ENCODE results near the gene DLL3. TPM values are rescaled to one million over a fixed set of nuclear protein-coding genes. Genes with fewer than 3 reads are reported as not detected.

The DLL3 gene, protein sequence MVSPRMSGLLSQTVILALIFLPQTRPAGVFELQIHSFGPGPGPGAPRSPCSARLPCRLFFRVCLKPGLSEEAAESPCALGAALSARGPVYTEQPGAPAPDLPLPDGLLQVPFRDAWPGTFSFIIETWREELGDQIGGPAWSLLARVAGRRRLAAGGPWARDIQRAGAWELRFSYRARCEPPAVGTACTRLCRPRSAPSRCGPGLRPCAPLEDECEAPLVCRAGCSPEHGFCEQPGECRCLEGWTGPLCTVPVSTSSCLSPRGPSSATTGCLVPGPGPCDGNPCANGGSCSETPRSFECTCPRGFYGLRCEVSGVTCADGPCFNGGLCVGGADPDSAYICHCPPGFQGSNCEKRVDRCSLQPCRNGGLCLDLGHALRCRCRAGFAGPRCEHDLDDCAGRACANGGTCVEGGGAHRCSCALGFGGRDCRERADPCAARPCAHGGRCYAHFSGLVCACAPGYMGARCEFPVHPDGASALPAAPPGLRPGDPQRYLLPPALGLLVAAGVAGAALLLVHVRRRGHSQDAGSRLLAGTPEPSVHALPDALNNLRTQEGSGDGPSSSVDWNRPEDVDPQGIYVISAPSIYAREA
- total RNA-seq (2014; rRNA removed; shearing (Covaris generic)) = 5.8 and 7.8 TPM in 2 replicates

DNA sequence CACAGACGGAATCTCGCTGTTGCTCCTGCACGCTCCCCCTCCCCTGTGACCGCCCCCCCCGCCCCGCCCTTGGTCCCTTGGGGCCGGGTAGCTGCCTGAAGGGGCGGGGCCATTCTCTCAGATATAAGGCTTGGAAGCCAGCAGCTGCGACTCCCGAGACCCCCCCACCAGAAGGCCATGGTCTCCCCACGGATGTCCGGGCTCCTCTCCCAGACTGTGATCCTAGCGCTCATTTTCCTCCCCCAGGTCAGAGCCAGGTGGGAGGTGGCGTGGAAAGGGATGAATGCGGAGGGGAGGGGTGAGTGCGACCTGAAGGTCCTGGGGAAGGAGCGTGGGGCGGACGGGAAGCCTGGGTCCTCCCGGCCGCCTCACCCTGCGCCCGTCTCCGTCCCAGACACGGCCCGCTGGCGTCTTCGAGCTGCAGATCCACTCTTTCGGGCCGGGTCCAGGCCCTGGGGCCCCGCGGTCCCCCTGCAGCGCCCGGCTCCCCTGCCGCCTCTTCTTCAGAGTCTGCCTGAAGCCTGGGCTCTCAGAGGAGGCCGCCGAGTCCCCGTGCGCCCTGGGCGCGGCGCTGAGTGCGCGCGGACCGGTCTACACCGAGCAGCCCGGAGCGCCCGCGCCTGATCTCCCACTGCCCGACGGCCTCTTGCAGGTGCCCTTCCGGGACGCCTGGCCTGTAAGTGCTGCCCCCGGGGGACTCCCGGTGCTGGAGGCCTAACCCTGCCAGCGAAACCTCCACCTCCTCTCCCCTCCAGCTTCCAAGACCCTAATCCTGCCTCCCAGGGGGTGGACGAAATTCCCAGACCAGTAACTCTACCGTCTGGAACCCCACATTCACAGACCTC, at the start of gene DLL3:
Gene DLL3, plus strand, starts transcription at position 150 of the 845 bp plus-strand sequence. Its CDS starts 28 bp downstream, at position 178.

DNA sequence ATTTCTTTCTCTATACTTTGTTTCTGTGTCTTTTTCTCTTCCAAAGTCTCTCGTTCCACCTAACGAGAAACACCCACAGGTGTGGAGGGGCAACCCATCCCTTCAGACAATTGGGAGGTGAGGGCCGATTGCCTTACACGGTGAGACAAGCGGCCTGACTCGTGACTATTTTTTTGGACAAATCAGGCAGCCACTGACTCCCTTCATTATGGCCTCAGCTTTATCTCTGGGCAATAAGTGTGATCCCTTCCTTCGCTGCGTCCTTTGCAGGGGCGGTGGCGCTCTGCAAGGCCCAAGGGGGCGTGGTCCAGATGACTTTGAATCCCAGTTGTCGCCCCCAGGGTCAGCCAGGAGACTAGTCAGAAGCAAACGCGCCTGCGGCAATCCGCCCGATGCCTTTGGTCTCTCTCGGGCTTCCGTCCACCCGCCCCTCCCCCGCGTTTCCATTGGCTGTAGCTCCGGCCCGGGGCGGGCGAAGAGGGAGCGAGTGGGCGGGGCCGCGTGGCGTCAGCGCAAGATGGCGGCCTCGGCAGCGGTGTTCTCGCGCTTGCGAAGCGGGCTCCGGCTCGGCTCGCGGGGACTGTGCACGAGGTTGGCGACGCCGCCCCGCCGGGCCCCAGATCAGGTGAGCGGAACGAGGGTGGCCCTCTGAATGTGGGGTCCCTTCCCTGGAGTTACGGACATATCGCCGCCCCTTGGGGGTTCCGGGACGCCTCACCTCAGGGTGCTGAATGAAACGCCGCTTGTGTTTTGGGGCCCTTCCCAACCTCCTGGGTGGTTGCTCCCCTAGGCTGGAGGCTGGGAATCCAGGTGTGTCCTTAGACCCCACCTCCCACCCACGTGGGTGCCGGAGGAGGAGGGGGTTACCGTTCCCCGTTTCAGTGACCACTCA, 18.2 kb upstream of the DLL3 start, which contains the start of gene TIMM50:
Gene TIMM50, plus strand, starts transcription at position 502 of the 892 bp plus-strand sequence. Its CDS starts 16 bp downstream, at position 518.

DNA sequence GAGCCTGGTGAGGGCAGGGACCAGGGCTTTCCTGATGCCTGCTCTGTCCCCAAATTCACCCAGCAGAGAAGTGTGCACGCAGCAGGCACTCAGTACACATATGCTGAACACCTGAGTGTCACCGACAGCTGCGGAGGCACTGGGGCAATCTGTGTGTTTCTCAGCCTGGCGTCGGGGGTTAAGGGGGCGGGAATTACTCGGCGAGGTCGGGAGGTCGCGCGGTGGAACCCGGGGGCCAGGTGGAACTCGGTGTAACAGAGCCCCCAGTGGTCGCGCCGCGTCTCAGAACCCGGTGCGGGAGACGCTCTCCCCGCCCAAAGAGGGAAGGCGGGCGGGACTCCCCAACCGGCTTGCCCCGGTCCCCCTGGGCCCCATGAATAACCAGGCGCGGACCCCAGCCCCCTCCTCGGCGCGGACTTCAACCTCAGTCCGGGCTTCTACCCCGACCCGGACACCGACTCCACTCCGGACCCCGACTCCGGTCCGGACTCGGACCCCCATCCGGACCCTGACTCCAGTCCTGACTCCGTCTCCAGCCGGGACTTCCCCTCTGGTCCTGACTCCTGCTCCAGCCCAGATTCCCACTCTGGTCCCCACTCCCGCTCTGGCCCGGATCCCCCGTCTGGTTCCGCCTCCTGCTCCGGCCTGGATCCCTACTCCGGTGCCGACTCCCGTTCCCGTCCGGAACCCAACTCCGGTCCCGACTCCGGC, 16.2 kb downstream of the DLL3 start, which contains the start of gene SELENOV:
Gene SELENOV, plus strand, starts transcription at position 300 of the 711 bp plus-strand sequence. Its CDS starts 74 bp downstream, at position 374.

DNA sequence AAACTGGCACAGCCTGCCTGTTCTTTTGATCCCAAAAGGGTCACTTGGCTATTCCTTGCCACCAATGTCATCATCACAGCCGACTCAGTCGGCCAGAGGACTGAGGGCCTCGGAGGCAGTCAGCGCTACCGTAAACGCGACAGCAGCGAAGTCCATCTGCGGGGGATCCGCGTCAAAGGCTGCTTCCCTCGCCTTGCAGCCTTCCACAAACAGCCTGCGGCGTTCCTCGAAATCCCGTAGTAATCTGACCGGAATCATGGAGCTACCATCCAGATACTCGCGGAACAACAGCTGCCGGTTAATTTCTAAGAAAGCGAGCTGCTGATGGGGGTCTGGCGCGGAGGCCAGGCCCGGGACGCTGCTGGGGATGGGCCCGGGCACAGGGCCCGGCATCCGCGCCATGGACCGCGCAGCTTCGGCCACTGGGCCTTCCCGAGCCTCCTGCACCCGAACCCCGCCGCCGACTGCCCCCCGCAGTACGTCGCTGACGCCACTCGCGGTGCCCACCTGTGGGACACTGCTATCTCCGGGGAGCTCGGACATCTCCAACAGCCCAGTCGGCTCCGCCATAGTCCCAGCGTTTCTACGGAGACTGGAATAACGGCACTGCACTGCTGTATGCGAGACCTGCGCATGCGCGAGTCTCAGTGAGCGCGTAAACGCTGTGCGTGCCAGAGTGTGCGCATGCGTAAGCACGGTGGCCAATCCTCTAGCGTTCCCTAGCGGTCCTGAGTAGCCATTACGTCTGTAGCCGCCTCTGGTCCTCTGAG, 33.7 kb downstream of the DLL3 start, which contains the start of gene EID2B:
Gene EID2B, minus strand, starts transcription at position 620 of the 770 bp plus-strand sequence. Its CDS starts 50 bp downstream, at position 570.

DNA sequence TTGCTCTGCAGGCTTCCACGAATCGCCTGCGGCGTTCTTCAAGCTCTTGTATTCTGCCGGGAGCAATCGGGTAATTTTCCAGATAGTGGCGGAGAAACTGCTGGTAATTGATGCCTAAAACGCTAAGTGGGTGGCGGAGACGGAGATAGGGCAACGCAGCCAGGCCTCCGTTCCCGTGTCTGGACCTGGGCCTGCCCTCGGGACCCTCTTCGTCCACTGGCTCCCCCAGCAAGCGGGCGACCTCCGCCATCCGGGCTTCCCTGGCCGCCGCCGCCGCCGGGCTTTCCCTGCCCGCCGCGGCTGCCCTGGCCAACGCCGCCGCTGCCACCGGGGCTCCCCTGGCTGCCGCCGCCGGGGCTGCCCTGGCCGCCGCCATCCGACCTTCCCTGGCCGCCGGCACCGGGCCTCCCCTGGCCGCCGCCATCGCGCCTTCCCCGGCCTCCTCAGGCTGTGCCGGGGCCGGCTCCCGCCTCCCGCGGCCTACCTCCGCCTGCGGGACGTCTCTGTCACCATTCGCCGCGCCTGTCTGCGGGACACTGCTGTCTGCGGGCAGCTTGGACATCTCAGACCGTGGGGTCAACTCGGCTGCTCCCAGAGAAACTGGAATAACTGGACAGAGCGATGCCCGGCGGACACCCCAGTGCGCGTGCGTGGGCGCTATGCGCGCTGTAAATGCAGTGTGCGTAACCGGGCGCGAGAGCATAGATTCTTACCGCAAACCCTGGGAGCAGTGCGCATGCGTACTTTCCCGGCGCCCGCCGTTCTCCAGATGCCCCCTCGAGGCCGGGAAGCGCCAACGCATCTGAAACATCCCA, 41.0 kb downstream of the DLL3 start, which contains the start of gene EID2:
Gene EID2, minus strand, starts transcription at position 644 of the 815 bp plus-strand sequence. Its CDS starts 82 bp downstream, at position 562.

Other genes starting within 250 kb of the DLL3 start
- not detected in 2 replicates for gene IFNL2, start 230.6 kb upstream of the DLL3 start, total RNA-seq (2014; rRNA removed; shearing (Covaris generic))
- gene IFNL1, start 202.5 kb upstream of the DLL3 start, total RNA-seq (2014; rRNA removed; shearing (Covaris generic)) = not detected in 2 replicates
- 2.1 and 2.9 TPM in 2 replicates for gene LRFN1, start 178.1 kb upstream of the DLL3 start, total RNA-seq (2014; rRNA removed; shearing (Covaris generic))
- 1.0 and 1.1 TPM in 2 replicates for gene GMFG, start 162.9 kb upstream of the DLL3 start, total RNA-seq (2014; rRNA removed; shearing (Covaris generic))
- 73.5 and 85.9 TPM in 2 replicates for gene SAMD4B, start 156.5 kb upstream of the DLL3 start, total RNA-seq (2014; rRNA removed; shearing (Covaris generic))
- gene PAF1, start 107.8 kb upstream of the DLL3 start, total RNA-seq (2014; rRNA removed; shearing (Covaris generic)) = 50.4 and 55.1 TPM in 2 replicates
- gene MED29, start 107.6 kb upstream of the DLL3 start, total RNA-seq (2014; rRNA removed; shearing (Covaris generic)) = 25.3 and 27.4 TPM in 2 replicates
- gene ZFP36, start 92.1 kb upstream of the DLL3 start, total RNA-seq (2014; rRNA removed; shearing (Covaris generic)) = 3.4 and 8.8 TPM in 2 replicates
- gene PLEKHG2, start 86.3 kb upstream of the DLL3 start, total RNA-seq (2014; rRNA removed; shearing (Covaris generic)) = 20.6 and 25.9 TPM in 2 replicates
- gene RPS16, start 63.0 kb upstream of the DLL3 start, total RNA-seq (2014; rRNA removed; shearing (Covaris generic)) = 587 and 846 TPM in 2 replicates
- gene SUPT5H, start 53.4 kb upstream of the DLL3 start, total RNA-seq (2014; rRNA removed; shearing (Covaris generic)) = 103 and 121 TPM in 2 replicates
- gene TIMM50, start 18.1 kb upstream of the DLL3 start, total RNA-seq (2014; rRNA removed; shearing (Covaris generic)) = 162 and 166 TPM in 2 replicates
- gene SELENOV, start 16.2 kb downstream of the DLL3 start, total RNA-seq (2014; rRNA removed; shearing (Covaris generic)) = not detected in 2 replicates
- gene EID2B, start 33.9 kb downstream of the DLL3 start, total RNA-seq (2014; rRNA removed; shearing (Covaris generic)) = 7.3 and 11.8 TPM in 2 replicates
- 21.1 and 22.3 TPM in 2 replicates for gene EID2, start 41.2 kb downstream of the DLL3 start, total RNA-seq (2014; rRNA removed; shearing (Covaris generic))
- not detected in 2 replicates for gene LGALS13, start 103.6 kb downstream of the DLL3 start, total RNA-seq (2014; rRNA removed; shearing (Covaris generic))
- gene LGALS16, start 157.0 kb downstream of the DLL3 start, total RNA-seq (2014; rRNA removed; shearing (Covaris generic)) = not detected in 2 replicates
- not detected in 2 replicates for gene LGALS14, start 205.5 kb downstream of the DLL3 start, total RNA-seq (2014; rRNA removed; shearing (Covaris generic))
- gene CLC, start 239.1 kb downstream of the DLL3 start, total RNA-seq (2014; rRNA removed; shearing (Covaris generic)) = not detected in 2 replicates